Skeletal muscle cell (primary cell): ENCODE measurements around the gene ANKS1B.

Source experiments
- DNase-seq: peaks from one replicate; pipeline ENCODE4 v3.0.0-alpha.2; 2010; ENCODE audit warnings: low read depth
- H3K4me3 ChIP-seq: 2 replicates; pipeline ENCODE4 v1.5.1; 2011; ENCODE audit warnings: low read depth, mild to moderate bottlenecking, control low read depth, low read length, moderate library complexity

Gene ANKS1B

DNA sequence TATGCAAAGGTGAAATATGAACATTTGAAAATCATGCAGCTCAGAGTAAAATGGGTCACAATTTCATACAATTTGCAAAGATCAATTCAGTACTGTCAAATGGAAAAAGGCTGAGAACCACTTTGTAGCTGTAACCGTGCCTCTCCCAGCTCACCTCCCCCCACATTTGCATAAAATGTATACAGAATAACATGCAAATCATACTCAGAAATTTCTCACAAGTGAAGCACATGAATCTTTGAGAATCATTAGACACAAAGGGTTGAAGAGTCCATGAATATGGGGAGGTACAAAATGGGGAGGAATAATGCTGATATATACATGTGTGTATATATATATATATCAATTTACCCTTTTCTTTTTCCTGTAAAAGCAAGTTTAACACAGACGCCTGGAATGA lies 1177.5 kb downstream of the ANKS1B start:
- DNase-seq, result no peak
- H3K4me3 ChIP-seq, result no peak overlapping the region

DNA sequence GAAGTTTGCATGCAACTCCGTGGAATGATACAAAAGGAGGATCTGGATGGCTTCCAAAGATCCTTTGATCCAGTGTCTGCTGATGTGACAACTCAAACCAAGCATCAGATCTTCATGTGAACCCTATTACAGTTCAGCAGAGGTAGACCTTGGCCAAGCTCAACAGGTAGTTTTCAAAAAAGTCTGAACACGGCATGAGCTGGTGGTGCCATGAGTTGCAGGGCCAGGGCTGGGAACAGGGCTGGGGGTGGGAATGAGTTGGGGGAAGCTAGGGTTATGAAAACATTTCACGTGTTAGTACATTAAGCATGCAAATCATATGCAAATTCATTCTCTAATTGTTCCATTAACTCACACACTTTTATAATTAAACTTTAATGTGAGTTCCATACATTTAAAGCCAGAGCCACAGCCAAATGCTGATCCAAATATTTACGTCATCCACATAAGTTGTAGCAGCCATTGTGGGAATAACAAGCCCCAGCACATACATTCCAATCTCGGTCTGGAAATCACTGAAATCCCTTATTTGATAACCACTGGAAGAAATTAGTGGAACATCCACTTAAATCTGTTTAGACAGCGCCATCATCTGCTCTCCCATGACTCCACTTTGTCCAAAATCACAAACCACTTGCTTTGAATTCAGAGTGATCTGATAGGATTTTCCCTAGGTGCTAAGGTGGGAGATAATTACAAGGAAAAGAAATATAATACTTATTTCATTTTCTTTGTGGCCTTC lies 1181.1 kb downstream of the ANKS1B start:
- no peak overlapping the region for H3K4me3 ChIP-seq
- DNase-seq, result no peak

DNA sequence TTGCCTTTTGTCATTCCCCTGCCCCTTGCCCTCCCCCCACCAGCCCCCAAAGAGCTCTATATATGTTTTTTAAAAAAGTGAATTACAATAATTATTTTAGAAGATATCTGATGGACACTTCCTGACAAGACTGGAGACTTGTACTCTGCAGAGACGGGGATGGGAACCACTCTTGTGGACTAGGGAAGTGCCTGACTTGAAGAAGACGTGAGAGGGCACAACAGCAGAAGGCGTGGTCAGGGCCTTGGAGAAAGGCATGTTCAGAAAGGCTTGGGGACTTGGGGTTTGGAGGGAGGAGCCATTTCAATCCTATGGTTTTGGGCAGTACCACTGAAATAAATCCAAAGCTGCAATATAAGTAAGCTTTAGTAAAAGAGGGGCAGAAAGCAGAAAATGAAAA lies 1184.9 kb downstream of the ANKS1B start:
- H3K4me3 ChIP-seq, result no peak overlapping the region
- DNase-seq, result no peak

DNA sequence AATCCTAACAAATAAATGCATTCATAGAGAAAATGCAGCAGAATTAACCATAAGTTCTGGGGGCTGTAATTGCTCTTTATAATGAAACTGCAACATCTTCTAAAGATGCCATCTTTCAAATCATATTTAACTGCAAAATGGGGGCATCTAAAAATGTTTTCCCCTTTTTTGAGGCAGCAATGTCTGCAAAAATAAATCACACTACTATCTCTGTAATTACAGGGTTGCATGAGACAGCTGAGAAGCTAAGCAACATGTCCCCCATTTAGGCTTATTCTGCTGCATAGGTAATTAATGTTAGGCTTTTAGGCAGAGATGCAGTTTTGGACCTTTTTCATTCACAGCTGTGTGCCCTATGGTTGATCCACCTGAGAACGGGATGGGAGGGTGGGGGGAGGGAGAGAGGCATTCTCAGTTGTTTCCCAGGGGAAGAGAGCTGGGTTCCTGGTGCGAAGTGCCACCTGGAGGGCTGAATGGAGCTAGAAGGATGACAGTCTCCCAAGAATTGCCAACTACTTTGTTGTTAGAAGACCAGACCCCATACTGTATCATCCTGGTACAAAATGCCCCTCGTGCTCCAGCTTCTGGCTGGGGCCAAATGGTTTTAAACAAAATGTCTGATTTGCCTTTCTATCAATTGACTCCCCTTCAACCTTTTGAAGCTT lies 1185.5 kb downstream of the ANKS1B start:
- H3K4me3 ChIP-seq, result no peak overlapping the region
- DNase-seq, result no peak

DNA sequence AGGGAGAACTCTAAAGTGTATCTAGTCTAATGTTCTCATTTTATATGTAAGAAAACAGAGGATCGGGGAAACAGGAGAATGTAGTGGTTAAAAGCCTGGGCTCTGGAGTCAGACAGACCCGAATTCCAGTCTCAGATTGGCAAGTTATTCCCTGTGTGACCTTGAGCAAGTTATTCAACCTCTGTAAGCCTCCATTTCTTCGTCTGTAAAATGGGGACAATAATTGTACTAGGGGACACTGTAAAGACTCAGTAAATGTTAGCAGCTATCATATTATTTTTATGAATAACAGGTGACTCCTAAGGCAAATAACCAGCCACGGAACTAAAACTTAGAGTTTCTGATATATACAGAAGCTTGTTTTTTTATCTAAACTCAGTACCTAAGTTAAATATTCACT lies 1187.5 kb downstream of the ANKS1B start:
- no peak for DNase-seq
- no peak overlapping the region for H3K4me3 ChIP-seq

DNA sequence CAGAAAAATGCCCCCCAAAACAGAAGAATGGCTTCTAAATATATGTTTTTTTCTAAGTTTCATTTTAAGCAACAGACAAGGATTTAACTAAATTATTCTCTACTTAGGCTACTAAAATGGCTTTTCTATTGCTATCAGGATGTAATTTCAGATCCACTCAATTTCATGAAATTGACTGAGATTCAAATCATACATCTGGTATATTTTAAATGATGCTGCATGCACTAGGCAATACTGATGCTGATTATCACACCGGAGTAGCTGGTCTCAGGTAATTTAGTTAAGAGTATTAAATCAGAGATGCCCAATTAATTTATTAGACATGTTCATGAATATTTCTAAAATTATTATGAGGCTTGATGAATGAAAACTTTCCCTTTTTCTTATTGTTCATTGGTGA lies 1188.0 kb downstream of the ANKS1B start:
- no peak overlapping the region for H3K4me3 ChIP-seq
- no peak for DNase-seq

DNA sequence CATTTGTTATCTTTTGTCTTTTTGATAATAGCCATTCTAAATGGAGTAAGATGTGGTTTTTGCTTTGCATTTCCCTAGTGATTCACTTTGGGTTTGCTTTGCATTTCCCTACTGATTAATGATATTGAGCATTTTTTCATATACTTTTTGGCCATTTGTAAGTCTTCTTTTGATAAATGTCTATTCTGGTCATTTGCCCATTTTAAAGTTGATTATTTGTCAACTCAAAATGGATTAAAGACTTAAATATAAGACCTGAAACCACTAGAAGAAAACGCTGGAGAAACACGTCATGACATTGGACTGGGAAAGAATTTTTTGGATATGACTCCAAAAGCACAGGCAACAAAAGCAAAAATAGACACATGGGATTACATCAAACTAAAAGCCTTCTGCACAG lies 1191.6 kb downstream of the ANKS1B start:
- no peak for DNase-seq
- no peak overlapping the region for H3K4me3 ChIP-seq

DNA sequence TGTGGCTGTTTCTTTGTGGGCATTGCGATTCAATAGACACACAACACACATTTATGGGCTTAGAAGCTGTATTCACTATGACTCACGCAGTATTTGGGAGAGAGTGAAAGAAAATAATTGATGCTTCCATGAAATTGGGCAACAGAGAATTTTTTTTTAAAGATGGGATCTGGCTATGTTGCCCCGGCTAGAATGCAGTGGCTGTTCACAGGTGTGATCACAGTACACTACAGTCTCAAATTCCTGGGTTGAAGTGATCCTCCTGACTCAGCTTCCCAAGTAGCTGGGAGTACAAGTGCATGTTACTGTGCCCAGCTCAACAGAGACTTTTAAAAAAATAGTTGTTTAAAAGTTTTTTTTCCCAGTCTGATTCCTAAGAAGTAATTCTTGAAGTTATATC lies 1193.3 kb downstream of the ANKS1B start:
- no peak overlapping the region for H3K4me3 ChIP-seq
- DNase-seq, result no peak

DNA sequence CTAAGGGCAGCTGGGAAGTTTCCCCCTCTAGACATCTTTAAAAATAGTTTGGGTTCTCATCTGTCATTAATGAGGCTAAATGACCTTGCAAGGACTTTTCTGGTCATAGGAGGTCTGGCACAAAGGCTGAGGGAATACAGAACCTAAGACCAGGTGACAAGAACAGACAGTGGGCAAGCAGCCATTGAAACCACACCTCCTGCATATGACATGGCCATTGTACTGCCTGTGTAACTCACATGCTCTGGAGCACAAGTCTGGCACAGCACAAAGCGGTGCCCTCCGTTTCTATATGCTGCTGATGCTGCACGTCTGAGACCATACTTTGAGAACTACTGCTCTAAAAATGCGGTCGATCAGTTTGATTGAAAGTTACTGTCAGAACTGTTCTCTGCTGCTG lies 1196.3 kb downstream of the ANKS1B start:
- no peak for DNase-seq
- no peak overlapping the region for H3K4me3 ChIP-seq

DNA sequence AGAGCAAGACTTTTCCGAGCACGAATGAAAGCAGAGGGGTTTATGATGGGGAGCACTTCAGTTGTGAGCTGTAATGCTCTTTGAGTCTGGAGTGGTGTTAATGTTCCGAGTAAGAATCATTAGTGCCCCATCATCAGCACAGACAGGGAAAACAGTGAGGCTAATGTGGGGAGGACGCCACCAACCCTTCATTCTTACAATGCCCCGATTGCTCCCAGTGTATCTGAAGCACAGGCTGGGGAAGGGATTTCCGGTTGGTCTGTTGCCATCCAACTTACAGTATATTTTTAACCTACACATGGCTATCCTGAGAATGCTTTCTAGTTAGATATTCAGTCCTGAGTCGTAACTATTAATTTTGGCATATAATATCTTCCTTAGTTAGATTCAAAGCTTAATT lies 1198.1 kb downstream of the ANKS1B start:
- DNase-seq, result no peak
- no peak overlapping the region for H3K4me3 ChIP-seq

DNA sequence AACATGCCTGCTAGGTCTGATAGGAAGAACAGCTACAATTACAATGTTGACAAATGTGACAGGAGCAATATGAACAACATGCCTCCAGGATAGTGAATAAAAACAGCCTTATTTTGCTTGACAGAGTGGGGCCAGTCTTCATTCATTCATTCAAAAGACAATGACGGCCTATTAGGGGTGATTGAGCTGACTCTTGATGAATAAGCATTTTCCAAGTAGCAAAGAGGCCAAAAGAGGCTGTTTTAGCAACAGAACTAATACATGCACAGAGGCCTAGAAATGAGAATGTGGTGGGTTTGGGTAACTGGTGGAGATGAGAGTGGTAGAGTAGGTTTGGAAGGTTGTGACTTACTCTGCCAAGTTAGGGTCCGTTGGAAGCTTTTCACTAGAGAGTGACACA lies 1201.3 kb downstream of the ANKS1B start:
- no peak for DNase-seq
- H3K4me3 ChIP-seq, result no peak overlapping the region

DNA sequence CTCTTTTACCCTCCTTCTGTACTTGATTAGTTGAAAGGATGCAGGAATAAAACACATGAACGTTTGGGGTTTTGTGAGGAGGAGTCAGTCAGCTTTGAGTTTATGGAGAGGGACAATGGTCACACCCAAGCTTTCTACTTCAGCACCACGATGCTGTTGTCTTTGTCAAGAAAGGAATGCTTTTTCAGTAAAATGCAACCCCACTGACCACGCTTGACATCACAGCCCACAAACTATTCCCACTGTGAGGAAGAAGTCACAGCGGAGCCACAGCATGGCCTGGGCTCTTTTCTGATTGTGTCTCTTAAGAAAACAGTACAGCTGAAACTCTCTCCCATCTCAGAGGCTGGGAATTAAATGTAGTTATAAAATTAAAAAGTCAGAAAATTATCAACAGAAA lies 1204.5 kb downstream of the ANKS1B start:
- no peak overlapping the region for H3K4me3 ChIP-seq
- no peak for DNase-seq

DNA sequence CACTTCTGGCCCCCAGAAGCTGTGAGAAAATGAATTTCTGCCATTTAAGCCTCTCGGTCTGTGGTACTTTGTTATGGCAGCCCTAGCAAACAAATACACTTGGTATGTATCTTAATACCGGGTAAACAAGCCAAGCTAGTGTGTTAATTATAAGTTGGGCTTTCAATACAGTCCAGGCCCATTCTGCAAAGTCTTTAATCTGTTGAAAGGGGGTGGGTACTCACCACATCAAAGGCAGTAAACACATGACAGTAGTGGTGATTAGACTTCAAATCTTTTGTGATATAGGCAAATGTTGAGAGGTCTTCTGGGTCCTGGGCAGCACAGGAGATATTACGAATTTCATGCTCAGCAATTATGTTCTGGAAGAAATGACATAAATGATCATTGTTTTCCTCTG lies 1211.9 kb downstream of the ANKS1B start:
- no peak for DNase-seq
- H3K4me3 ChIP-seq, result no peak overlapping the region

DNA sequence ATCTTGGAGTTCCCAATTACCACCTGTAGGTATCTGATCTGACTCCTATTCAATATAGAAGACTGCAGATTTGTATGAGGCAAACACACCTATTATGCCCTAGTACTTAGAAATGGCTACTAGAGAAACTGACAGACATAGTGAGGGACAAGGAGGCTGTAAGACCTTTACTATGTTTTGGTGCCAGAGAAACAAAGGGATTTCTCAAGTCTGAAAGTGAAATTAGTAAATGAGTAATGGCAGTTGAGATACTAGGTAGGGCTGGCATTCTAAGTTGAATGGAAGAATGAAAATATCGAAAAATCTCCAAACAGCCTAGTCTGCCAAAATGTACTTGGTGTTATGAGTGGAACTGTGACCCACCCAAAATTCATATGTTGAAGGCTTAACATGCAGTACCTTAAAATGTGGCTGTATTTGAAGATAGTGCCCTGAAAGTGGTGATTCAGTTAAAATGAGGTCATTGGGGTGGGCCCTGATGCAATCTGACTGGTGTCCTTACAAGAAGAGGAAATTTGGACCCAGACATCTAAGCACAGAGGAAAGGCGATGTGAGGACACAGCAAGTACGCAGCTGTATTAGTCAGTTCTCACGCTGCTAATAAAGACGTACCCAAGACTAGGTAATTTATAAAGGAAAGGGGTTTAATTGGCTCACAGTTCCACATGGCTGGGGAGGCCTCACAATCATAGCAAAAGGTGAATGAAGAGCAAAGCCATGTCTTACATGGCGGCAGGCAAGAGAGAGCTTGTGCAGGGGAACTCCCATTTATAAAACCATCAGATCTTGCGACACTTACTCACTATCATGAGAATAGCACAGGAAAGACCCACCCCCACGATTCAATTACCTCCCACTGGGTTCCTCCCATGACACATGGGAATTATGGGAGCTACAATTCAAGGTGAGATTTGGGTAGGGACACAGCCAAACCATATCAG lies 1212.7 kb downstream of the ANKS1B start:
- H3K4me3 ChIP-seq, result no peak overlapping the region
- DNase-seq, result no peak

DNA sequence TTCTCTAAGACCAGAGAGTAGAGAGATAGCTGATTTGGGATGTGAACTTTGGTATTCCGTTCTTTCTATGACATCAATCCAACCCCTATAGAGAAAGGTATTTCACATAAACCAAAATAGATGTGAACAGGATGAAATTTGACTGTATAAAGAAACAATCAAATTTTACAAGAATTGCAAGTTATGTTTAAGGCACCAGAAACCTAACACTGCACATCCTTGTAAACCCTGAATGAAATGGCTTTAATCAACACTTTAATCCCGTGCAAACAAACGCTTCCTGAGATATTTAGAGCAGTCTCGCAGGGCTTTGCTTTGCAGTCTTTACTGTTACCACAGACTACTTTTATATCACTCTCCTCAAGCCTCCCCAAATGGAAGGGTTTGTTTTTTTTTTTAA lies 1214.5 kb downstream of the ANKS1B start:
- H3K4me3 ChIP-seq, result no peak overlapping the region
- DNase-seq, result no peak

DNA sequence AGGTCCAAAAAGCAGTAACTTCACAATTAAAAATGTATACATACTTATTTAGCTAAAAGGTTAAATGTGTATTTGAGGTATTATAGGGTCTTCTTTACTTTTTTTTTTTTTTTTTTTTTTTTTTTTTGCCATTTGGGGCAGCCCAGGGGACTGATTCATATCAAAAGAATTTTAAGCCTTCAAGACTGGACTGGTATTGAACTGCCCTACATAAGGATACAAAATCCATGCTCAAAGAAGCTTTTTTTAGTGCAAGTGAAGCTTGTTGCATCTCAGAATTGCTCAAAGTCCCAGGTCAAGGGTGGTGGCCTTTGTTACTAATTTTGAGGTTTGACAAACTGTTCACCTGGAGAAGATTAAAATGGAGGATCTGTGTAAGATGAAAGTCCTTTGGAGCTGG lies 1215.7 kb downstream of the ANKS1B start:
- DNase-seq, result no peak
- H3K4me3 ChIP-seq, result no peak overlapping the region

DNA sequence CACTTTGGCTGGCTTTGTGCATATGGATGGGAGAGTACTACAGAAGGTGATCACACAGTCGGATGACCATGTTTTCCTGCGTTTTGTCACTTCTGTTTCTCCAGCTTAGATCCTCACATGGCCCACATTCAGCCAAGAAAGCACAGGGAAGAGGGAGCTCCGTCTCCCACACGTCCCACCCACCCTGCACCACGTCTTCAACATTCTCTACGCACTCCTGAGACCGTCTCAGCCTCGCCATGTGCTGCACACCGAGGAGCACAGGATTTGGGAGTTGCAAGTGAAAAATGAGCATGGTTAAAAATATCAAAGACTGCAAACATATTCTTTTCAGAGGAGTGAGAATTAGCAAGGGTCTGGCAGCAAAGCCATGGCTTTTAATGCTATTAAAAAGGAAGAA lies 1217.5 kb downstream of the ANKS1B start:
- no peak overlapping the region for H3K4me3 ChIP-seq
- no peak for DNase-seq

DNA sequence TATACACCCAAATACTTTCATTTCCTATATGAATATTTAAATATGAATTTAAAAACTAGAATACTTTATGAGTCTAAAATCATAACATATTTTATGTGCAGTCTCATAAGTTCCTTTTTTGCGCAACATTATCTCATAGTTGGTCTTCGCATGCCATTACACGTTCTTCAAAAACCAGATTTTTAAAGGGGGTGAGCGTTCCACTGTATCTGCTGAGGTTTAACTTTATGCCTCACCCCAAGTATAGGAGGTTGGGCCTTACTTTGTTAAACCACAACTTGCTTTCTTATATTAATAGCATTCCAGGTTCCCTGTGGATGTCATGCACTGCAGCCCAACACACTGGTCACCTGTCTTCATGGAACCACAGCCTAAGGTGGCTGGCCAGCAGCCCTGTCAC lies 1221.1 kb downstream of the ANKS1B start:
- no peak for DNase-seq

DNA sequence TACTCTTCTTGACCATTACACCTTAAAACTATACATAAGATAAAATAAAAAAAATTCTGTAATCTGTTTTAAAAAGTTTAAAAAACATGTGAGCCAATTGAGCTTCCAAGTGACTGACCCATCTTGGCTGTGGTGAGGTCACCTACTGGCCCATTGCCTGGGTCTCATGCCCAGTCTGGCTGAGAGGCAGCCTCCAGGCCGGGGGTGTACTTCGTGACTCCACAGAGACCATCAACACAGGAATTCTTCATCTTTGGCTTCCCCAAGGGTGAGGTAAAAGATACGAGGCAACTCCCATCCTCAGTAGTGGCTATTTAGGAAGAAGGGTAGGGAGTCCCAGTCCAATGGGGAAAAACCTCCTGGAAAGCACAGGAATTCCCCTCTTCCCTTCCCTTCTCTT lies 1226.4 kb downstream of the ANKS1B start:
- DNase-seq, result no peak
- no peak overlapping the region for H3K4me3 ChIP-seq

More for the DNA sequence above, 1221.1 kb downstream of the ANKS1B start:
- no peak overlapping the region for H3K4me3 ChIP-seq

DNA sequence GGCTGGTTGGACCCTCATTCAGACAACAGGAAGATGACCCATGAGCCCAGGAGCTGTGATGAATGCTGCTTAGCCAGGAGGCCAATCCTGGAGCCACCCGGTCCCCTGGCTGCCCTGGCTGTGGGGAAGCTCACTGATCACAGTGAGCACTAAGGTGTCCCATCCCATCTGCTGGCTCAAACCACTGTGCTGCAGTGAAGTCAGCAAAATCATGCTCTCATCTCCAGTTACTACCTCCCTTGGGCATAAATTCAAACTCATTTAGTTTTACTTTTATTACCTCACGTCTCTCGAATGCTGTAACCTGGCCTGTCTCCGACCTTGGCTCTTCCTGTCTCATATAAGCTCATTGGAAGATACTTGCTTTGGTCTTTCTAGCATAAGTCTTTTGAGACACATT lies 1227.3 kb downstream of the ANKS1B start:
- no peak for DNase-seq
- no peak overlapping the region for H3K4me3 ChIP-seq
